ENCODE data around the gene MARK2.

MARK2 gene

DNA sequence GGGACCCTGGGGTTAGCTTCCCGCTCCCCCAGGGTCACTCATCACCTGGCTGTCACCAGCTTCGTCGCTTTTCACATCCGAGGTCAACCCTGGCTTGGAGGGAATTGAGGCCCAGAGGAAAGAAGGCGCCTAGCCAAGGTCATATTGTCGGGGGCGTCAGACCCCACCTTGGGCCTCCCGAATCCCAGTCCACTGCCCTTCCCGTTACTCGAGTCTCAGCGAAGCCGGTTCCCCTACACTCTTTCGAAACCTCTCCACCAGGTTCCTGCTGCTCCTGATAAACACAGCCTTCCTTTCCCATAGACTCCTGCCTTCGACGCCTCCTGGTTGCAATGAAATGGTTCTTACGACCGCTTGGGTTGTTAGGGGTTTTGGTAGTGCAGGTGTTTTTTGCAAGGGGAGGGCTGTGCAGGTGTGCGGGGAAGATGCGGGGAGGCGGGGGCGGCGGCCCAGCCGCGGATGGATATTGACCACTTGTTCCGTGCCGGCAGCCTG is 100.5 kb downstream of the MARK2 start:
- Mint-ChIP-seq H3K27me3 (no peaks in the 10 kb centered on the region), H3K36me3 (peaks cover 0 to 11% of the 10 kb centered on the region in 2 donors), H3K27ac (peak overlapping the region; percentile 87), H3K9me3 (no peaks in the 10 kb centered on the region), H3K4me1 (peaks cover 17 to 53% of the 10 kb centered on the region in 2 donors), H3K4me3 (peak overlapping the region; percentile 83 to 90)
- no peak for DNase-seq
- ATAC-seq (replicated peaks), result no peak

DNA sequence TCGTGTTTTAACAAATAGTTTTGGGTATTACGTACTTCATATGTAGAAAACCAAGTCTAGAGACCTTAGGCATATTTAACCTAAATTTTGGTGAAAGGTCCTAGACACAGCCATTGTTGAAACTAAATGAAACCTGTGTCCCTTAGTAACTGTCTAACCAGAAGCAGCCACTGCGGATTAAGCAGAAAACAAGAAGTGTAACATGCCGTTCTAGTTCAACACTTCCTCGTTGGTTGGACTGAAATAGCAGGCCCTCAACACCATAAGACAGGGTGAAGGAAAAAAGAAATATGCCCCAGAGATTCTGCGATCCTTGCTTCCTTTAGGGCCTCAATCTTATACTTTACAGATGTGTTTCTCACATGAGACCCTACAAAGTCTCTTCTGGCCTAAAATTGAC is 101.9 kb downstream of the MARK2 start:
- no peaks in the 10 kb centered on the region for H3K9me3 Mint-ChIP-seq
- ATAC-seq (replicated peaks), result no peak
- peaks cover 18 to 53% of the 10 kb centered on the region in 2 donors for H3K4me1 Mint-ChIP-seq
- H3K27ac Mint-ChIP-seq, result peak overlapping the region; percentile 85
- H3K4me3 Mint-ChIP-seq, result peak overlapping the region; percentile 62 to 90
- DNase-seq, result no peak
- no peaks in the 10 kb centered on the region for H3K27me3 Mint-ChIP-seq
- peaks cover 0 to 11% of the 10 kb centered on the region in 2 donors for H3K36me3 Mint-ChIP-seq

DNA sequence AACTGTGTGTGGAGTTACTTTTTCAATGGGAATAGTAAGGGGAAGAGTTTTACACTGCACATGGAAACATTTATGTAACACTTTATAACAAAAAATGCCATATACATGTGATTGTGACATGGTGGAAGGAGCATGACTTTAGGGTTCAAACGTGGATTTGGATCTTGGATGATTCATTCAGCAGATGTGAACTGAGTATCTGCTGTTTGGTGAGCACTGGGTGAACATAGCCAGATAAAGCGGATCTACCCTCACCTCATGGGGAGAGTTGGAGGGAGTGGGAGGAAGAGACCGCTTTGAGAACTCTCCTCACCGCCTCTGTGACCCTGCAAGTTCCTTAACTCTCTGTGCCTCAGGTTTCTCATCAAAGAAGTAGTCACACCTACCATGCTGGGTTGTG is 103.0 kb downstream of the MARK2 start:
- H3K4me1 Mint-ChIP-seq, result peaks cover 18 to 53% of the 10 kb centered on the region in 2 donors
- peaks cover 4 to 17% of the 10 kb centered on the region in 2 donors for H3K36me3 Mint-ChIP-seq
- ATAC-seq (replicated peaks), result no peak

DNA sequence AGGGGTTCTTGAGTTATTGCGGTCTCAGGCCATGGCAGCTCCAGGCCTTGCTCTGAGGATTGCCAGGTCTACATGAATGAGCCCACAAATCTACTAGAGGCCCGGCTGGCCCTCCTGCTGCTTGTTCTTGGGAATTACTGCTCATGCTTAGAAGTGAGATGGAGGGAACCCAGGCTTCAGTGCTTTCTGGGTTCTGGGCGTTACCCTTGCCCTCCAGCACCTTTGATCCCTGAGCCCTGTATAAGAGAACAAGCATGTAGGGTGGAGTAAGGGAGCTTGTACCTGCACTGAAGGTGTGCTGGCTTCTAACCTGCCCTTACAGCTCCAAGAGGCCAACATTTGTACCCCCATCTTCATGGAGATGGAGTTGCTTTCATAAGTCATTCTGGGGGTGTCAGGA is 103.9 kb downstream of the MARK2 start:
- no peaks in the 10 kb centered on the region for H3K27me3 Mint-ChIP-seq
- H3K4me1 Mint-ChIP-seq, result peaks cover 18 to 48% of the 10 kb centered on the region in 2 donors
- H3K4me3 Mint-ChIP-seq, result no peak overlapping the region
- H3K36me3 Mint-ChIP-seq, result peaks cover 5 to 21% of the 10 kb centered on the region in 2 donors
- DNase-seq, result no peak
- no peaks in the 10 kb centered on the region for H3K9me3 Mint-ChIP-seq
- H3K27ac Mint-ChIP-seq, result no peak overlapping the region
- ATAC-seq (replicated peaks), result no peak

More for the DNA sequence above, 103.0 kb downstream of the MARK2 start:
- peak overlapping the region; percentile 51 for H3K27ac Mint-ChIP-seq
- H3K9me3 Mint-ChIP-seq, result no peaks in the 10 kb centered on the region
- no peaks in the 10 kb centered on the region for H3K27me3 Mint-ChIP-seq
- DNase-seq, result no peak
- H3K4me3 Mint-ChIP-seq, result no peak overlapping the region

DNA sequence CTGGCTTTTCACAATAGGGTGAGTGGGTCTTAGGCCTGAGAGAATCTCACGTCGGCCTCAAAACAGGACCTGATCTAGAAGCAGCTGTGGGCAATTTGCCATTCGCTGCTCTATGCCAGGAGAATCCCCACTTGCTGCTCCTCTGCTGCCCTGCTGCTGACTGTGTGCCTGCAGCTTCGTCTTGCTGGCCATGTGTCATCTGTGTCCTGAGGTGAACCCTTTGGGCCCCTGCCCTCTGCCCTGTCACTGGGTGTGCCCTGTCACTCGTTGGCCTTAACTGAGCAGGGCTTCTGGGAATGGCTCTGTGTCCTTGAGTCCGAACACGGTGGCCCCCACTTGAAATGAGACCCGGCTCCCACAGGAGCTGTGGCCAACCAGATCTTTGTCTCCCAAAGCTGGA is 106.1 kb downstream of the MARK2 start:
- H3K4me1 Mint-ChIP-seq, result peaks cover 14 to 34% of the 10 kb centered on the region in 2 donors
- H3K27ac Mint-ChIP-seq, result no peak overlapping the region
- H3K36me3 Mint-ChIP-seq, result peaks cover 10 to 21% of the 10 kb centered on the region in 2 donors
- ATAC-seq (replicated peaks), result no peak
- no peaks in the 10 kb centered on the region for H3K27me3 Mint-ChIP-seq
- DNase-seq, result no peak
- no peak overlapping the region for H3K4me3 Mint-ChIP-seq
- no peaks in the 10 kb centered on the region for H3K9me3 Mint-ChIP-seq

DNA sequence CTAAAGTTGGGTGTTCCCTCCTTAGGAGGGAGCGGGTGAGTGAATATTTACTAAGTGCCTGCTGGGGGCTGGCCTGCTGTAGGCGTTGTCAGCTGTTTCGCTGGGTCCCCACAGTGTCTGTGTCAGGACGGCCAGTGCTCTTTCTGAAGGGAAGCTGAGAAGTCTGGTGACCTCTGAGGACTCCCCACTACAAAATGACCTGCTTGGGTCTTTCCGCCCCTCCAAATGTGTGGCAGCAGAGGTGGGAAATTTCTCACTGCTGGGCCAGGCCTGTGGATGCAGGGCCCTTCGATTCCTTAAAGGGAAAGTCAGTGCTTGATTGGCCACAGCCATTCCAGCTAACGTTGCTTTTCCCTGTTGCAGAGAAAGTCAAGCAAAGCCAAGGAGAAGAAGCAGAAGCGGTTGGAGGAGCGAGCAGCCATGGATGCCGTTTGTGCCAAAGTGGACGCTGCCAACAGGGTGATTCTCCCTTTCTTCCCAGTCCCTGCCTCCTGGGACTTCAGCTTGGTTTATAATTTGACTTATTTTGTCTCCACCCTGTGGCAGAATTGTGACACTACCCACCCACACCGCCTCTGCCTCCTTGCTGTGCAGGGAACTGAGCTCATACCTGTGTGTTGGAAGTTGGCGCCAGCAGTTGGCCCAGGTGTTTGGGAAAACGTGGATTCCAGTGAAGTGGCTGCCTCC is 106.7 kb downstream of the MARK2 start:
- H3K27ac Mint-ChIP-seq, result no peak overlapping the region
- ATAC-seq (replicated peaks) (peak; percentile 58 to 78), DNase-seq (peak; percentile 16)
- no peak overlapping the region for H3K4me3 Mint-ChIP-seq
- H3K36me3 Mint-ChIP-seq, result peaks cover 14 to 22% of the 10 kb centered on the region in 2 donors
- peaks cover 9 to 30% of the 10 kb centered on the region in 2 donors for H3K4me1 Mint-ChIP-seq
- H3K9me3 Mint-ChIP-seq, result no peaks in the 10 kb centered on the region
- H3K27me3 Mint-ChIP-seq, result no peaks in the 10 kb centered on the region

DNA sequence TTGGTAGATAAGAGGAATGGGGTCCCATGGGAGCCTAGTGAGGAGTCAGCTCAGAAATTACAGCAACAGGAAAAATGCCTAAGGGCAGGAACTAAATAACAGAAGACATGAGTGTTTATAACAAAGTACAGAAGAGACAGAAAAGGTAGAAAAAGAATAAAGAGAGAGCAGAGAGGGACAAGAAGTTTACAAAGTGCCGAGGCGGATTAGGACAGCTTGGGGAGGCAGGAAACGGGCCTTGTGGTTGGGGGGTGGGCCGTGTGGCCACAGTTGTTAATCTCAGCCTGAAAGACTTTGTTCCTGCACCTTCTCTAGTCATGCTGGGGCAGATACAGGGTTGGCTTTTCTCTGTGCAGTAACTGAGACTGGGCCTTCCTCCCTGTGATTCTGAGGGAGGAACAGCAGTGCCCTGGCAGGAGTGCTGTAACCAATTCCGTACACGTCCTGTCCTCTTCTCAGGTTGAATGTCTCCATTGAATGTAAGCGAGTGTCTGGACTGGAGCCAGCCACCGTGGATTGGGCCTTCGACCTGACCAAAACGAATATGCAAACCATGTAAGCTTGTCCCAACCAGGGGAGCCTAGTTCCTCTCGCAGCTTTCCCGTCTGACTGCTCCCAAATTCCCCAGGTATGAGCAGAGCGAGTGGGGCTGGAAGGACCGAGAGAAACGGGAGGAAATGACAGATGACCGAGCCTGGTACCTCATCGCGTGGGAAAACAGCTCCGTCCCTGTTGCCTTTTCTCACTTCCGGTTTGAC is 113.0 kb downstream of the MARK2 start:
- Mint-ChIP-seq H3K4me1 (peaks cover 9 to 17% of the 10 kb centered on the region in 2 donors), H3K27ac (no peak overlapping the region), H3K4me3 (no peak overlapping the region), H3K36me3 (peaks cover 44 to 51% of the 10 kb centered on the region in 2 donors), H3K9me3 (no peaks in the 10 kb centered on the region), H3K27me3 (no peaks in the 10 kb centered on the region)
- ATAC-seq (replicated peaks) (peak in 1 of 2 donors; percentile 39), DNase-seq (no peak)

DNA sequence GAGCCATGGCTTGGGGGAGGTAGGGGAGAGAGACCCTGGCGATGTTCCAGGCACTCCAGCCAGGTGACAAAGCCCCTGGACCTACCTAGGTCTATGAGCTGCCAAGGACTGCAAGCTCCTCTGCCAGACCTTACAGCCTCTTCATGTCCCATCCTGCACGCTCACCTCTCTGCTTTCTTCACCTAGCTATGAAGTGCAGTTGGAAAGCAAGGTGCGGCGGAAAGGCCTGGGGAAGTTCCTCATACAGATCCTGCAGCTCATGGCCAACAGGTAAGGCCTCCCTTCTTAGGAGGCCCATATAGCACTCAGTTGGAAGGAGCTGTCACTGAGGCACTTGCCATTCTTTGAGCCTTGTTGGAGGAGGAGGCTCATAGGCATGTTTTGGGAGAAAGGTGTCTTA is 113.7 kb downstream of the MARK2 start:
- H3K36me3 Mint-ChIP-seq, result peaks cover 44 to 48% of the 10 kb centered on the region in 2 donors
- peaks cover 9 to 17% of the 10 kb centered on the region in 2 donors for H3K4me1 Mint-ChIP-seq
- ATAC-seq (replicated peaks) (no peak), DNase-seq (no peak)
- H3K27ac Mint-ChIP-seq, result no peak overlapping the region
- no peak overlapping the region for H3K4me3 Mint-ChIP-seq
- no peaks in the 10 kb centered on the region for H3K27me3 Mint-ChIP-seq
- H3K9me3 Mint-ChIP-seq, result no peaks in the 10 kb centered on the region

DNA sequence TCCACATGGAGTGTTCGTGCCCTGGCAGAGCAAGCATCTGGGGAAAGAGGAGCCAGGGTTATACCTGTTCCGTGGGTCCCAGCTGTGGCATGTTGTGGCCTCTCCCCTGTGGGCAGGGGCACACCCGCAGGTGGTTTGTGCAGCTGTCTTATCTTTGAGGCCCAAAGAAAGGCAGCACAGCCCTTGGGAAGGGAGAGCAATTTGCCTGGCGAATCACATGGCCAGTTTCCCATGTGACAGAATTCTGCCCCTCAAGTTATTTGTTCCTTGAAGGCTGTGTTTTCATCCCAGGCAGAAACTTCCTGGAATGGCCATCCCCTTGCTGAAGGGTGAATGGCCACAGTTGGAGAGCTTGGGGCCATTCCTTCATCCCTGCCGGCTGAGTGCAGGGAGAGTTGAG is 119.1 kb downstream of the MARK2 start:
- ATAC-seq (replicated peaks), result no peak
- DNase-seq, result no peak
- Mint-ChIP-seq H3K9me3 (no peaks in the 10 kb centered on the region), H3K4me1 (peaks cover 0 to 4% of the 10 kb centered on the region in 2 donors), H3K27ac (no peak overlapping the region), H3K36me3 (peaks cover 28 to 35% of the 10 kb centered on the region in 2 donors), H3K27me3 (no peaks in the 10 kb centered on the region), H3K4me3 (no peak overlapping the region)

All from stimulated activated naive B cell treated with anti-CD40 and anti-IgM and Interleukin-4, amounts not matched to agents 10 μg/mL and 1 μg/mL and 100 μg/mL, for 72 hours (primary cell).